GM19452 (cell line): Measurements from ENCODE around the gene INHBA.
A peak's percentile ranks its signal among the peaks of the same experiment; 100 is the strongest.

Experiments used
- ATAC-seq: cut with Tn5 transposase; IDR thresholded peaks from one replicate; pipeline ENCODE4 v1.9.1; 2021; ENCODE audit not compliant: unreplicated experiment

Gene INHBA

GRCh38 chr7:41702635-41703371 lies at the start of gene INHBA:
INHBA (minus strand) TSS chr7:41703090; CDS start chr7:41700374, 2,716 bp downstream.
- ATAC-seq, result no peak

- ATAC-seq, result no peak
Observed at GRCh38 chr7:41752615-41753014, 49.7 kb upstream of the INHBA start.

- no peak for ATAC-seq
Observed at GRCh38 chr7:41750661-41751540, 48.0 kb upstream of the INHBA start.

DNA sequence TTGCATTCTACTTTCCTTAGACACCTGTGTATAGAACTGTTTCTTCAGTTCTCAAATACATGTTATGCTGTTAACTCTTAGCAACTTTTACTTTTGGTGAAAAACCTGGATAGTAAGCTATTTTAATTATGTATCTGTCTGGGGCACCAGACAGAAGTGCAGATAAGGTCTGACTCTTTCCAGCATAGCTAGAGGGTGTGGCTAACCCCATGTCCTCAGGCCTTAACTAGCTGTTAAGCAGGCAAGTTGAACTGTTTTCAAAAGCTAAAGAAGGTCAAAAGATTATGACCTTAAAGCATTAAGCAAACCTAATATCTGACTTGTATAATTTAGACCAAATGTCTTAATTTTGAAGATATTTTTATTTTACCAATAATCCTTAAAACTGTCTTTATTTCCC lies 45.1 kb upstream of the INHBA start:
- ATAC-seq, result no peak

- no peak for ATAC-seq
Observed at GRCh38 chr7:41745451-41745850, 42.6 kb upstream of the INHBA start.

DNA sequence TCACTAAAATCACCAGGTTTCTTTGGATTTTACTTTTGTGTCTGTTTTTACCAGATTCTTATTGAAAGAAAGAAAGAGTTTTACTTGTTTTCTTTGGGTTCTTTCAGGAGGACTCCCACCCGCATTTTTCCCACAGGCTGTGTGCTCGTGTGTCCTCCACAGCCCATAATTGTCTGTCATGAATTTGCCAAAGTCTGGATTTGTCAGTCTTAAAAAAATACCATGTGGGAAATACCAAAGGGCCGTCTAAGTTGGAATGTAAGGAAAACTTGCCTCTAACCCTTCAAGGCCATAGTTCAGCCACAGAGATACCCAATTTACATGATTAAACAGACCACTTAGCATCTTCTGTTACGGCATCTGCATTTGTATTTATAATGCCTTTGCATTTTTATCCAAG lies 41.3 kb upstream of the INHBA start:
- no peak for ATAC-seq

GRCh38 chr7:41742401-41743020 lies 39.6 kb upstream of the INHBA start:
- no peak for ATAC-seq

- no peak for ATAC-seq
Observed at GRCh38 chr7:41738806-41739205, 35.9 kb upstream of the INHBA start.

GRCh38 chr7:41738336-41738735 lies 35.4 kb upstream of the INHBA start:
- no peak for ATAC-seq

- ATAC-seq, result no peak
Observed at GRCh38 chr7:41735206-41735605, 32.3 kb upstream of the INHBA start.

- ATAC-seq, result no peak
Observed at GRCh38 chr7:41732843-41733306, 30.0 kb upstream of the INHBA start.

DNA sequence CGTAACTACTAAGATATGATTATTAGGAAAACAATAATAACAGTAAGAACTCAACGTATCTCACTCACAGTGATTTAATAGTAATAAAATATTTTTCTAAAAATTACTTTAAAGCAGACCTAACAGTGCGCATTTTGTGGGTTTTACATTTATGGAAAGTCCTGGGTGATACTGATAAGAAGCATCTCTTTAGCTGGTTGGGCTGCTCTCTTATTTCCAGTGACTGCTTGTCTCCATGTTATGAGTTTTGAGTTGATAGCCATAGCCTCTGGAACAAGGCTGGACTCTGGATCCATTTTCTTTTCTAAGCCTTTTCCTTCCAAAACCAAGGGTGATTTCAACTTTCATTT lies 29.5 kb upstream of the INHBA start:
- no peak for ATAC-seq

- peak; percentile 100 for ATAC-seq
Observed at GRCh38 chr7:41731493-41732435, 28.9 kb upstream of the INHBA start.

GRCh38 chr7:41730668-41731067 lies 27.8 kb upstream of the INHBA start:
- ATAC-seq, result no peak

GRCh38 chr7:41730161-41730560 lies 27.3 kb upstream of the INHBA start:
- no peak for ATAC-seq

GRCh38 chr7:41729059-41729458 lies 26.2 kb upstream of the INHBA start:
- no peak for ATAC-seq

DNA sequence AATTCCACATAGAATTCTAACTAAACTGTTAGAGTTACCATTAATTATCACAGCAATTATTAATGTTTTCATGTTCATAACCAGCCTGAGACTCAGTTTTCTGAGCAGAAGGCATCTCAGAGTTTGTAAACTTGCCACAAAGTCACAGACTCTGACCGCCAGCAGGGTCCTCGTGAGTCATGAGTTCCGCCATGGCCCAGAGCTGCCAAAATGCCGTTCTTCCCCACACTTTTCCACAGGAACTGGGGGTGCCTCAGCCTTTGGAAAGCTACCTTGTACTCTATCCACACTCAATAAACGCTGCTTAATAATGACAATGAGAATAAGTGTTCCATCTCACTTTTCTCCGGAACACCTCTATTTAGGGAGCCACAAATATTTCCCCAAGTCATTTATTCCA lies 22.1 kb upstream of the INHBA start:
- ATAC-seq, result no peak

DNA sequence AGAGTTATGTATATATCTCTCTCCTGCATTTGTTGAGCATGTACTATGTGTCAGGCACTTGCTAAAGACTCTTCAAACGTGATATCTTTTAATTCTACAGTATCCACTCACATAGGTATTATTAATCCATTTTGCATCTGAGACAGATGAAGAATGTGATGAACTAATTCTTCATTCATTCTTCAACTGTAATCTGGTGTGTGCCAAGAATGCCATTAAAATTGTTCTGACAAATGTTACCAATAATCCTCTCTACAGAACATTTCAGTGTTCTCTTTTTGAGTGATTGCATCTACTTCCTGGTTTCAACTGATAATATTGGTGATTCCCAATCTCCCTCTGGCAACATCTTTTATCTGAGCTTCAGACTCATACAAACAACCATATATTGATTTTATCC lies 18.0 kb upstream of the INHBA start:
- no peak for ATAC-seq

DNA sequence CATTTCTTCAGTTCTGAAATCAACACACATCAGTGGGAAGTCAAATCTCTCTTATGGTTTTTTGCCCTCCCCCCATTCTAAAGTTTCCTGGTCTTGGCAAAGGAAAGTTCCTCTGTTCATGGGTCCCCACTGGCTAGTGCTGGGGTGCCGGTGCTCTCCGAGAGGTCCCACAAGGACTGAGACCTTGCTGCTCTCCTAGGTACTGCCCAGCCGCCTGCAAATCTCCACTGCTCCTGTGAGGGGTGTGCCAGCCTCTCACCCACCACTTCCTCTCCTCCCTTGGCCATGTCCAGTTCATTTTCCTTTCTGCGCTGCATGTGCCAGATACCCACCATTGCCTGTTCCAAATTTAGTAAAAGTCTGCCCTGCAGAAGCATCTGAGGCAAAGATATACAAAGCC lies 17.2 kb upstream of the INHBA start:
- ATAC-seq, result no peak

- no peak for ATAC-seq
Observed at GRCh38 chr7:41716691-41717090, 13.8 kb upstream of the INHBA start.

DNA sequence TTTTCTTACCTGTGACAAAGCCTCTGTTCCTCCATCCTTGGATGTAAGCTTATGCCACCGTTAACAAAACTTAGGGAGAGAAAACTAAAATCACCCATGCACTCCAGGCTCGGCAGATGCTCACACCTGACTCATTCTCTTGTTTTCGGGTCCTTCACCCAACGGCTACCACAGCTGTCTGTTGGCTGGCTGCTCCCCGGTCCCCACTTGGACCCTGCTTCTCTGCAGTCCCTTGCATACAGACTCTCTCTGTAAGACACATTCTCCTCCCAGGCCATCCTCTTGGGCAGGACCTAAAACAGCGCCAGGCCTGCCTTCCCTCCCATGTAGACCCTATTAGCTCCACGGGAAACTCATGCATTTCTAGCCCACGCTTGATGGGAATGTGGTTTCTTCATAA lies 12.1 kb upstream of the INHBA start:
- ATAC-seq, result no peak
